Skin epidermis (tissue), 12 donors: ENCODE measurements around the gene ATXN3L.

Experiments
- H3K27ac ChIP-seq, 21 experiments: fragments of 200-600 bp; sonication (generic) in 11 of 21; one replicate each; pipeline ENCODE4 v1.5.0; 2020; ENCODE audit warnings: mild to moderate bottlenecking in 3 of 21, inconsistent platforms in 2 of 21, moderate library complexity in 2 of 21
- H3K4me3 ChIP-seq, 7 experiments: fragments of 200-600 bp; sonication (generic) in 2 of 7; one replicate each; pipeline ENCODE4 v1.5.0; 2020; ENCODE audit warnings: inconsistent platforms in 2 of 7, mild to moderate bottlenecking in 2 of 7, moderate library complexity in 1 of 7

Gene ATXN3L

GRCh38 chrX:13319953-13320352 is at the start of gene ATXN3L:
ATXN3L (minus strand) TSS chrX:13320053; CDS start chrX:13319934, 119 bp downstream.
- no peak within 1 kb of the TSS for H3K27ac ChIP-seq
- H3K4me3 ChIP-seq, result no peak within 1 kb of the TSS

GRCh38 chrX:13369256-13370030 is 49.6 kb upstream of the ATXN3L start:
- no peak overlapping the region for H3K27ac ChIP-seq
- no peak overlapping the region for H3K4me3 ChIP-seq

- Histone ChIP-seq H3K27ac (no peak overlapping the region), H3K4me3 (no peak overlapping the region)
These were observed 48.1 kb upstream of the ATXN3L start for GRCh38 chrX:13367950-13368349.

- Histone ChIP-seq H3K27ac (no peak overlapping the region), H3K4me3 (no peak overlapping the region)
These were observed 46.8 kb upstream of the ATXN3L start for GRCh38 chrX:13366698-13367097.

GRCh38 chrX:13365161-13365560 is 45.3 kb upstream of the ATXN3L start:
- Histone ChIP-seq H3K4me3 (no peak overlapping the region), H3K27ac (no peak overlapping the region)

- no peak overlapping the region for H3K27ac ChIP-seq
- no peak overlapping the region for H3K4me3 ChIP-seq
These were observed 44.5 kb upstream of the ATXN3L start for GRCh38 chrX:13364230-13364857.

- H3K4me3 ChIP-seq, result no peak overlapping the region
- H3K27ac ChIP-seq, result no peak overlapping the region
These were observed 40.3 kb upstream of the ATXN3L start for GRCh38 chrX:13360146-13360545.

GRCh38 chrX:13357925-13358324 is 38.1 kb upstream of the ATXN3L start:
- H3K27ac ChIP-seq, result peak overlapping the region in 6 of 21 experiments; percentile 14 to 50 (median 32)
- H3K4me3 ChIP-seq, result no peak overlapping the region

GRCh38 chrX:13346646-13347045 is 26.8 kb upstream of the ATXN3L start:
- Histone ChIP-seq H3K4me3 (no peak overlapping the region), H3K27ac (no peak overlapping the region)

GRCh38 chrX:13345438-13345837 is 25.6 kb upstream of the ATXN3L start:
- no peak overlapping the region for H3K27ac ChIP-seq

GRCh38 chrX:13345037-13345436 is 25.2 kb upstream of the ATXN3L start:
- no peak overlapping the region for H3K27ac ChIP-seq
- H3K4me3 ChIP-seq, result no peak overlapping the region

More at GRCh38 chrX:13345438-13345837, 25.6 kb upstream of the ATXN3L start:
- no peak overlapping the region for H3K4me3 ChIP-seq

- Histone ChIP-seq H3K27ac (no peak overlapping the region), H3K4me3 (no peak overlapping the region)
These were observed 21.7 kb upstream of the ATXN3L start for GRCh38 chrX:13341491-13342101.

- Histone ChIP-seq H3K27ac (peak overlapping the region in 1 of 21 experiments; percentile 21), H3K4me3 (no peak overlapping the region)
These were observed 20.4 kb upstream of the ATXN3L start for GRCh38 chrX:13340182-13340791.

GRCh38 chrX:13339607-13340006 is 19.8 kb upstream of the ATXN3L start:
- H3K4me3 ChIP-seq, result no peak overlapping the region
- H3K27ac ChIP-seq, result no peak overlapping the region

- H3K27ac ChIP-seq, result no peak overlapping the region
- H3K4me3 ChIP-seq, result no peak overlapping the region
These were observed 19.2 kb upstream of the ATXN3L start for GRCh38 chrX:13338996-13339515.

GRCh38 chrX:13334491-13334890 is 14.6 kb upstream of the ATXN3L start:
- H3K27ac ChIP-seq, result no peak overlapping the region
- H3K4me3 ChIP-seq, result no peak overlapping the region

GRCh38 chrX:13330446-13330845 is 10.6 kb upstream of the ATXN3L start:
- Histone ChIP-seq H3K27ac (no peak overlapping the region), H3K4me3 (no peak overlapping the region)

- H3K27ac ChIP-seq, result no peak overlapping the region
- no peak overlapping the region for H3K4me3 ChIP-seq
These were observed 7.8 kb upstream of the ATXN3L start for GRCh38 chrX:13327666-13328065.

- Histone ChIP-seq H3K27ac (no peak overlapping the region), H3K4me3 (no peak overlapping the region)
These were observed 3.4 kb upstream of the ATXN3L start for GRCh38 chrX:13323241-13323640.

- Histone ChIP-seq H3K27ac (no peak overlapping the region), H3K4me3 (no peak overlapping the region)
These were observed 2.5 kb downstream of the ATXN3L start for GRCh38 chrX:13317366-13317765.
